Measurements from ENCODE around the gene ACTR8.

The ACTR8 gene

GRCh38 chr3:53828581-53828980 is 53.4 kb downstream of the ACTR8 start:
- no peak overlapping the region for H3K9ac ChIP-seq (ENCODE audit: low read depth, low read length)
- H3K36me3 ChIP-seq (ENCODE audit: control insufficient read depth, insufficient read depth, low read length), result peaks cover 3% of the 10 kb centered on the region
- H3K9me3 ChIP-seq (ENCODE audit: control insufficient read depth, insufficient read depth, low read length), result no peaks in the 10 kb centered on the region
- no peak overlapping the region for H3K4me3 ChIP-seq (ENCODE audit: low read depth, low read length)
- H3K4me1 ChIP-seq (ENCODE audit: control insufficient read depth, insufficient read depth, low read length), result no peaks in the 10 kb centered on the region
- H3K27me3 ChIP-seq (ENCODE audit: control insufficient read depth, insufficient read depth, low read length), result no peaks in the 10 kb centered on the region

GRCh38 chr3:53826048-53826447 is 55.9 kb downstream of the ACTR8 start:
- H3K4me3 ChIP-seq (ENCODE audit: low read depth, low read length), result no peak overlapping the region
- no peaks in the 10 kb centered on the region for H3K4me1 ChIP-seq (ENCODE audit: control insufficient read depth, insufficient read depth, low read length)
- no peak overlapping the region for H3K9ac ChIP-seq (ENCODE audit: low read depth, low read length)
- no peaks in the 10 kb centered on the region for H3K9me3 ChIP-seq (ENCODE audit: control insufficient read depth, insufficient read depth, low read length)
- H3K27me3 ChIP-seq (ENCODE audit: control insufficient read depth, insufficient read depth, low read length), result no peaks in the 10 kb centered on the region
- H3K36me3 ChIP-seq (ENCODE audit: control insufficient read depth, insufficient read depth, low read length), result peaks cover 12% of the 10 kb centered on the region

GRCh38 chr3:53824795-53825194 is 57.2 kb downstream of the ACTR8 start:
- H3K9me3 ChIP-seq (ENCODE audit: control insufficient read depth, insufficient read depth, low read length), result no peaks in the 10 kb centered on the region
- no peaks in the 10 kb centered on the region for H3K4me1 ChIP-seq (ENCODE audit: control insufficient read depth, insufficient read depth, low read length)
- peaks cover 9% of the 10 kb centered on the region for H3K36me3 ChIP-seq (ENCODE audit: control insufficient read depth, insufficient read depth, low read length)
- no peak overlapping the region for H3K9ac ChIP-seq (ENCODE audit: low read depth, low read length)
- no peak overlapping the region for H3K4me3 ChIP-seq (ENCODE audit: low read depth, low read length)
- no peaks in the 10 kb centered on the region for H3K27me3 ChIP-seq (ENCODE audit: control insufficient read depth, insufficient read depth, low read length)

- H3K9me3 ChIP-seq (ENCODE audit: control insufficient read depth, insufficient read depth, low read length), result no peaks in the 10 kb centered on the region
- peaks cover 12% of the 10 kb centered on the region for H3K36me3 ChIP-seq (ENCODE audit: control insufficient read depth, insufficient read depth, low read length)
- no peak overlapping the region for H3K4me3 ChIP-seq (ENCODE audit: low read depth, low read length)
- no peaks in the 10 kb centered on the region for H3K27me3 ChIP-seq (ENCODE audit: control insufficient read depth, insufficient read depth, low read length)
- H3K9ac ChIP-seq (ENCODE audit: low read depth, low read length), result peak overlapping the region; percentile 5
- H3K4me1 ChIP-seq (ENCODE audit: control insufficient read depth, insufficient read depth, low read length), result no peaks in the 10 kb centered on the region
Measured at GRCh38 chr3:53823956-53824657, 57.8 kb downstream of the ACTR8 start.

- no peaks in the 10 kb centered on the region for H3K27me3 ChIP-seq (ENCODE audit: control insufficient read depth, insufficient read depth, low read length)
- no peak overlapping the region for H3K4me3 ChIP-seq (ENCODE audit: low read depth, low read length)
- no peak overlapping the region for H3K9ac ChIP-seq (ENCODE audit: low read depth, low read length)
- H3K36me3 ChIP-seq (ENCODE audit: control insufficient read depth, insufficient read depth, low read length), result peaks cover 19% of the 10 kb centered on the region
- H3K4me1 ChIP-seq (ENCODE audit: control insufficient read depth, insufficient read depth, low read length), result no peaks in the 10 kb centered on the region
- no peaks in the 10 kb centered on the region for H3K9me3 ChIP-seq (ENCODE audit: control insufficient read depth, insufficient read depth, low read length)
Measured at GRCh38 chr3:53823026-53823955, 58.7 kb downstream of the ACTR8 start.

- H3K27me3 ChIP-seq (ENCODE audit: control insufficient read depth, insufficient read depth, low read length), result no peaks in the 10 kb centered on the region
- H3K9me3 ChIP-seq (ENCODE audit: control insufficient read depth, insufficient read depth, low read length), result no peaks in the 10 kb centered on the region
- no peak overlapping the region for H3K4me3 ChIP-seq (ENCODE audit: low read depth, low read length)
- H3K36me3 ChIP-seq (ENCODE audit: control insufficient read depth, insufficient read depth, low read length), result peaks cover 24% of the 10 kb centered on the region
- H3K4me1 ChIP-seq (ENCODE audit: control insufficient read depth, insufficient read depth, low read length), result no peaks in the 10 kb centered on the region
- no peak overlapping the region for H3K9ac ChIP-seq (ENCODE audit: low read depth, low read length)
Measured at GRCh38 chr3:53822331-53822741, 59.6 kb downstream of the ACTR8 start.

- no peak overlapping the region for H3K4me3 ChIP-seq (ENCODE audit: low read depth, low read length)
- H3K27me3 ChIP-seq (ENCODE audit: control insufficient read depth, insufficient read depth, low read length), result no peaks in the 10 kb centered on the region
- no peak overlapping the region for H3K9ac ChIP-seq (ENCODE audit: low read depth, low read length)
- H3K4me1 ChIP-seq (ENCODE audit: control insufficient read depth, insufficient read depth, low read length), result no peaks in the 10 kb centered on the region
- H3K36me3 ChIP-seq (ENCODE audit: control insufficient read depth, insufficient read depth, low read length), result peaks cover 25% of the 10 kb centered on the region
- H3K9me3 ChIP-seq (ENCODE audit: control insufficient read depth, insufficient read depth, low read length), result no peaks in the 10 kb centered on the region
Measured at GRCh38 chr3:53821631-53822121, 60.3 kb downstream of the ACTR8 start.

- no peaks in the 10 kb centered on the region for H3K4me1 ChIP-seq (ENCODE audit: control insufficient read depth, insufficient read depth, low read length)
- H3K9me3 ChIP-seq (ENCODE audit: control insufficient read depth, insufficient read depth, low read length), result no peaks in the 10 kb centered on the region
- no peak overlapping the region for H3K4me3 ChIP-seq (ENCODE audit: low read depth, low read length)
- H3K9ac ChIP-seq (ENCODE audit: low read depth, low read length), result no peak overlapping the region
- no peaks in the 10 kb centered on the region for H3K27me3 ChIP-seq (ENCODE audit: control insufficient read depth, insufficient read depth, low read length)
- H3K36me3 ChIP-seq (ENCODE audit: control insufficient read depth, insufficient read depth, low read length), result peaks cover 25% of the 10 kb centered on the region
Measured at GRCh38 chr3:53820756-53821580, 61.0 kb downstream of the ACTR8 start.

GRCh38 chr3:53820084-53820483 is 61.9 kb downstream of the ACTR8 start:
- Histone ChIP-seq H3K27me3 (ENCODE audit: control insufficient read depth, insufficient read depth, low read length) (no peaks in the 10 kb centered on the region), H3K36me3 (ENCODE audit: control insufficient read depth, insufficient read depth, low read length) (peaks cover 25% of the 10 kb centered on the region), H3K4me1 (ENCODE audit: control insufficient read depth, insufficient read depth, low read length) (no peaks in the 10 kb centered on the region), H3K9ac (ENCODE audit: low read depth, low read length) (no peak overlapping the region), H3K4me3 (ENCODE audit: low read depth, low read length) (no peak overlapping the region), H3K9me3 (ENCODE audit: control insufficient read depth, insufficient read depth, low read length) (no peaks in the 10 kb centered on the region)

- Histone ChIP-seq H3K9me3 (ENCODE audit: control insufficient read depth, insufficient read depth, low read length) (no peaks in the 10 kb centered on the region), H3K4me1 (ENCODE audit: control insufficient read depth, insufficient read depth, low read length) (no peaks in the 10 kb centered on the region), H3K36me3 (ENCODE audit: control insufficient read depth, insufficient read depth, low read length) (peaks cover 25% of the 10 kb centered on the region), H3K4me3 (ENCODE audit: low read depth, low read length) (no peak overlapping the region), H3K27me3 (ENCODE audit: control insufficient read depth, insufficient read depth, low read length) (no peaks in the 10 kb centered on the region), H3K9ac (ENCODE audit: low read depth, low read length) (no peak overlapping the region)
Measured at GRCh38 chr3:53819163-53819868, 62.6 kb downstream of the ACTR8 start.

All from iPS-15b (cell line).